Natural killer cell (primary cell): ENCODE data around the gene MIEF1. TPM values are rescaled to one million over a fixed set of nuclear protein-coding genes. Genes with fewer than 3 reads are reported as not detected.
A peak's percentile ranks its signal among the peaks of the same experiment; 100 is the strongest.

Source experiments
- ATAC-seq, 3 donors: fragments of 150-1000 bp in 2 of 3; fragments of 200-7000 bp in 1 of 3; cut with Tn5 transposase; 1 replicate in 1 of 3; 2 replicates in 2 of 3; pipeline ENCODE4 v1.10.0; 2021; ENCODE audit warnings: mild to moderate bottlenecking in 2 of 3, moderate library complexity in 2 of 3
- DNase-seq, 2 donors: peaks; one replicate each; pipeline versions ENCODE4 v3.0.0 to v3.0.0-alpha.2; 2013 to 2021; ENCODE audit warnings: mixed read lengths in 1 of 2
- H3K27ac ChIP-seq: one replicate; pipeline ENCODE4 v1.5.1; 2013; ENCODE audit warnings: mild to moderate bottlenecking, low read length
- H3K27me3 ChIP-seq: one replicate; pipeline ENCODE4 v1.6.1; 2013; ENCODE audit warnings: low read length; ENCODE audit not compliant: control insufficient read depth, insufficient read depth
- H3K36me3 ChIP-seq: one replicate; pipeline ENCODE4 v1.6.1; 2013; ENCODE audit warnings: low read length; ENCODE audit not compliant: control insufficient read depth, insufficient read depth
- H3K4me1 ChIP-seq: one replicate; pipeline ENCODE4 v1.6.1; 2013; ENCODE audit warnings: low read length; ENCODE audit not compliant: control insufficient read depth, insufficient read depth
- H3K4me3 ChIP-seq: one replicate; pipeline ENCODE4 v1.5.1; 2013; ENCODE audit warnings: low read length
- H3K9me3 ChIP-seq: one replicate; pipeline ENCODE4 v1.6.1; 2013; ENCODE audit warnings: low read length; ENCODE audit not compliant: control insufficient read depth, insufficient read depth
- H3K27ac Mint-ChIP-seq, 2 donors: one replicate each; pipeline ENCODE4 v1.8.0; 2022; ENCODE audit warnings: mild to moderate bottlenecking in 2 of 2, mixed read lengths in 2 of 2, moderate library complexity in 1 of 2
- H3K27me3 Mint-ChIP-seq, 2 donors: one replicate each; pipeline ENCODE4 v1.8.0; 2022; ENCODE audit warnings: low read depth in 2 of 2, mixed read lengths in 2 of 2
- H3K36me3 Mint-ChIP-seq: one replicate; pipeline ENCODE4 v1.8.0; 2022; ENCODE audit warnings: mixed read lengths
- H3K4me1 Mint-ChIP-seq, 2 donors: one replicate each; pipeline ENCODE4 v1.8.0; 2022; ENCODE audit warnings: mixed read lengths in 2 of 2
- H3K4me3 Mint-ChIP-seq: one replicate; pipeline ENCODE4 v1.8.0; 2022; ENCODE audit warnings: mild to moderate bottlenecking, moderate library complexity, mixed read lengths
- H3K9me3 Mint-ChIP-seq, 2 donors: one replicate each; pipeline ENCODE4 v1.8.0; 2022; ENCODE audit warnings: mixed read lengths in 2 of 2
- WGBS: methylation state at CpG from one replicate; pipeline ENCODE4 v1.1.7; 2013; ENCODE audit warnings: missing lambda C conversion rate; ENCODE audit not compliant: insufficient coverage; 5-methylcytosine and 5-hydroxymethylcytosine counted together
- intact Hi-C: fragments of 100-400 bp; cut with micrococcal nuclease; formaldehyde crosslinking; loops from one replicate; pipeline ENCODE4 v1.14.2; 2022
- total RNA-seq, 4 donors: library from RNA; stranded (reverse); fragments of 120-200 nt in 1 of 4; gene quantifications; one replicate each; pipeline versions ENCODE4 v1.2.3 to v1.2.4, GENCODE V29; 2013 to 2022
- TF ChIP-seq, protein P1 (sequence below): fragments of 200-600 bp; IDR thresholded peaks from one replicate; pipeline ENCODE4 v1.8.0; 2022; ENCODE audit warnings: antibody characterized with exemption

Gene MIEF1
- total RNA-seq, 3 donors from 2014 or later (not counting 1 experiment from before 2014, with no cell fraction given) = 16.1 to 27.6 (median 25.1) TPM

DNA sequence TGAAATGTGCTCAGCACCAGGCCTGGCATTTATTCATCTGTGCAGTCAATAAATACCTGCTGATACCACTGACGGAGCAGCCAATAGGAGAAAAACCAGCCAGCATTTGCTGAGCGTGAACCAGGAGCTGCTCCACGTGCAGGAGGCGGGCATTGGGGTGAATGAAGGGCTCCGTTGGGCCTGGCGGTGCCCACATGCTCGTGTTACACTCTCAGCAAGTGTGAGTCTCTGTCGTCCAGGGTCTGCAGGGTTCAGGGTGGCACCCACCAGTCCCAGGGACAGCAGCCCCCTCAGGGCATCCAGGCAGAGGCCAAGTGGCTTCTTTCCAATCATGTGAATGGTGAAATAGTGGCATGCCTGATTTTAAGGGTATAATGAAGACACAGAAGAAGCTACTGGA lies 34.6 kb downstream of the MIEF1 start:
- Mint-ChIP-seq H3K36me3 (no peaks in the 10 kb centered on the region), H3K9me3 (no peaks in the 10 kb centered on the region), H3K27me3 (peaks cover 0 to 4% of the 10 kb centered on the region in 2 donors), H3K4me1 (peaks cover 5 to 15% of the 10 kb centered on the region in 2 donors), H3K27ac (no peak overlapping the region), H3K4me3 (no peak overlapping the region)
- intact Hi-C loops = loop anchor here (10.0 kb wide), 1 partner anchor 1108 kb away; no protein-coding TSS in a partner anchor
- no peak overlapping the region for H3K27ac ChIP-seq
- DNase-seq (no peak), ATAC-seq (no peak)
- peaks cover 12% of the 10 kb centered on the region for H3K4me1 ChIP-seq
- WGBS = 79% methylated on average over 8 of the region's 8 CpGs
- TF ChIP-seq, protein P1, sequence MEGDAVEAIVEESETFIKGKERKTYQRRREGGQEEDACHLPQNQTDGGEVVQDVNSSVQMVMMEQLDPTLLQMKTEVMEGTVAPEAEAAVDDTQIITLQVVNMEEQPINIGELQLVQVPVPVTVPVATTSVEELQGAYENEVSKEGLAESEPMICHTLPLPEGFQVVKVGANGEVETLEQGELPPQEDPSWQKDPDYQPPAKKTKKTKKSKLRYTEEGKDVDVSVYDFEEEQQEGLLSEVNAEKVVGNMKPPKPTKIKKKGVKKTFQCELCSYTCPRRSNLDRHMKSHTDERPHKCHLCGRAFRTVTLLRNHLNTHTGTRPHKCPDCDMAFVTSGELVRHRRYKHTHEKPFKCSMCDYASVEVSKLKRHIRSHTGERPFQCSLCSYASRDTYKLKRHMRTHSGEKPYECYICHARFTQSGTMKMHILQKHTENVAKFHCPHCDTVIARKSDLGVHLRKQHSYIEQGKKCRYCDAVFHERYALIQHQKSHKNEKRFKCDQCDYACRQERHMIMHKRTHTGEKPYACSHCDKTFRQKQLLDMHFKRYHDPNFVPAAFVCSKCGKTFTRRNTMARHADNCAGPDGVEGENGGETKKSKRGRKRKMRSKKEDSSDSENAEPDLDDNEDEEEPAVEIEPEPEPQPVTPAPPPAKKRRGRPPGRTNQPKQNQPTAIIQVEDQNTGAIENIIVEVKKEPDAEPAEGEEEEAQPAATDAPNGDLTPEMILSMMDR = no peak
- H3K36me3 ChIP-seq = no peaks in the 10 kb centered on the region
- no peaks in the 10 kb centered on the region for H3K9me3 ChIP-seq
- no peaks in the 10 kb centered on the region for H3K27me3 ChIP-seq
- H3K4me3 ChIP-seq = no peak overlapping the region

DNA sequence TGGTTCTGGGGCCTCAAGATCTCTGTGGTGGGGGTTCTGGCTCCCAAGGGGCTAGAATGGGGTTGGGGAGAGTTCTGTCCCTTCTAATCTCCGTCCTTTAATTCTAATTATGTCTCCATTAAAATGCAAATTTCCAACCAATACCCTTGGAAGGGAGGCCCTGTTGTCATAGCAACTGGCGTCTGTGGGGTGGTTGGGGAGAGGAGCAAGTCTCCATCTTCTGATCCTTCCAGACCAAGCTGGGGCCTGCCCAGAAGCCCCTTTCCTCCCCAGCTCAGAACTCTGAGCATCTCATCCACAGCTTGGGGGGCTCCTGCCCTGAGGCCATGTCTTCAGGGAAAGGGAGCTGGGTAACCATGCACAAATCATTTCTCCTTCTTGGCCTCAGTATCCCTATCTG lies 35.9 kb downstream of the MIEF1 start:
- Histone ChIP-seq H3K27me3 (no peaks in the 10 kb centered on the region), H3K9me3 (no peaks in the 10 kb centered on the region), H3K36me3 (no peaks in the 10 kb centered on the region), H3K4me1 (peaks cover 8% of the 10 kb centered on the region), H3K27ac (no peak overlapping the region), H3K4me3 (no peak overlapping the region)
- no peak for ATAC-seq
- no peaks in the 10 kb centered on the region for H3K9me3 Mint-ChIP-seq
- H3K27me3 Mint-ChIP-seq = peaks cover 0 to 4% of the 10 kb centered on the region in 2 donors
- intact Hi-C loops = loop anchor here (10.0 kb wide), 1 partner anchor 1107 kb away; no protein-coding TSS in a partner anchor
- TF ChIP-seq, protein P1 = no peak
- WGBS = no CpG with 5 or more reads among the region's 2 CpGs
- DNase-seq = no peak
- no peak overlapping the region for H3K4me3 Mint-ChIP-seq
- H3K27ac Mint-ChIP-seq = no peak overlapping the region
- no peaks in the 10 kb centered on the region for H3K36me3 Mint-ChIP-seq
- peaks cover 0 to 4% of the 10 kb centered on the region in 2 donors for H3K4me1 Mint-ChIP-seq

DNA sequence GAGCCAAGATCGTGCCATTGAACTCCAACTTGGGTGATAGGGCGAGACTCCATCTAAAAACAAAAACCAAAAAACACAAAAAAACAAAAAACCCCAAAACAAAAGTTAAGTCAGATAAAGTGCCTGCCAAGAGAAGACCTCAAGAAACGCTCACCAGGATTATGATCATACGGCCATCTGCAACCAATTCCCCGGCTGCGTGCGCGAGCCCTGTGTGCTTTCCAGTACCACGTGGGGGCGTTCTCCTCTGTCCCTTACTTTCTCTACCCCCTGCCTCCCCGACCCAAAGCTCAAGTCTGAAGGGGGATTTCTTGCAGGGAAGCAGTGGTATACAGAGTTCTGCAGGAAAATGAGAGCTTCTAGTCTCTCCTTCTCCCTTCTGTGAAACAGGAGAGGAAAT lies 41.0 kb downstream of the MIEF1 start:
- Histone ChIP-seq H3K36me3 (no peaks in the 10 kb centered on the region), H3K9me3 (no peaks in the 10 kb centered on the region), H3K27ac (no peak overlapping the region), H3K4me3 (no peak overlapping the region), H3K4me1 (peaks cover 22% of the 10 kb centered on the region), H3K27me3 (peaks cover 5% of the 10 kb centered on the region)
- Mint-ChIP-seq H3K9me3 (no peaks in the 10 kb centered on the region), H3K27ac (no peak overlapping the region), H3K36me3 (no peaks in the 10 kb centered on the region), H3K4me3 (no peak overlapping the region), H3K4me1 (peaks cover 18 to 20% of the 10 kb centered on the region in 2 donors), H3K27me3 (peaks cover 19 to 26% of the 10 kb centered on the region in 2 donors)
- WGBS = 24% methylated on average over 11 of the region's 11 CpGs
- DNase-seq = peak in 1 of 2 donors; percentile 57
- ATAC-seq = peak in 1 of 3 donors; percentile 39
- intact Hi-C loops = no loop called here
- TF ChIP-seq, protein P1 = no peak
